HEK293 (cell line): ENCODE data around the gene MAML1.

Experiments
- MEIS1 ChIP-seq: sonication (generic); formaldehyde crosslinking; IDR thresholded peaks from 2 replicates; pipeline ENCODE4 v1.8.1; 2022; ENCODE audit warnings: missing genetic modification reagents, mild to moderate bottlenecking, borderline replicate concordance
- PATZ1 ChIP-seq: fragments of 450-650 bp; formaldehyde crosslinking; IDR thresholded peaks from 2 replicates; pipeline ENCODE4 v1.5.1; 2016; ENCODE audit warnings: missing biosample characterization, missing genetic modification characterization
- SCRT1 ChIP-seq: fragments of 450-650 bp; formaldehyde crosslinking; IDR thresholded peaks from 2 replicates; pipeline ENCODE4 v1.5.1; 2016; ENCODE audit warnings: missing biosample characterization, missing genetic modification characterization, borderline replicate concordance
- ZNF624 ChIP-seq: fragments of 450-650 bp; formaldehyde crosslinking; IDR thresholded peaks from 2 replicates; pipeline ENCODE4 v1.5.1; 2017; ENCODE audit warnings: missing biosample characterization, missing genetic modification characterization
- ZNF776 ChIP-seq: fragments of 450-650 bp; formaldehyde crosslinking; IDR thresholded peaks from 2 replicates; pipeline ENCODE4 v1.5.0; 2017; ENCODE audit warnings: missing biosample characterization, missing genetic modification characterization, borderline replicate concordance
- ZNF777 ChIP-seq: fragments of 450-650 bp; formaldehyde crosslinking; IDR thresholded peaks from 2 replicates; pipeline ENCODE4 v1.5.1; 2017; ENCODE audit warnings: missing biosample characterization, missing genetic modification characterization, borderline replicate concordance
- TF ChIP-seq, protein P1 (sequence below): fragments of 450-650 bp; formaldehyde crosslinking; IDR thresholded peaks from 2 replicates; pipeline ENCODE4 v1.5.1; 2016; ENCODE audit warnings: missing biosample characterization, missing genetic modification characterization
- TF ChIP-seq, protein P2 (sequence below): fragments of 450-650 bp; formaldehyde crosslinking; IDR thresholded peaks from 2 replicates; pipeline ENCODE4 v1.5.1; 2016; ENCODE audit warnings: missing biosample characterization, missing genetic modification characterization
- TF ChIP-seq, protein P3 (sequence below): fragments of 450-650 bp; IDR thresholded peaks from 2 replicates; pipeline ENCODE4 v1.5.1; 2018; ENCODE audit warnings: missing biosample characterization, mild to moderate bottlenecking, missing genetic modification characterization
- TF ChIP-seq, protein P4 (sequence below): fragments of 450-650 bp; formaldehyde crosslinking; IDR thresholded peaks from 2 replicates; pipeline ENCODE4 v1.5.1; 2016; ENCODE audit warnings: missing biosample characterization, missing genetic modification characterization, low read depth

- no peak for TF ChIP-seq PATZ1
- TF ChIP-seq, protein P1, sequence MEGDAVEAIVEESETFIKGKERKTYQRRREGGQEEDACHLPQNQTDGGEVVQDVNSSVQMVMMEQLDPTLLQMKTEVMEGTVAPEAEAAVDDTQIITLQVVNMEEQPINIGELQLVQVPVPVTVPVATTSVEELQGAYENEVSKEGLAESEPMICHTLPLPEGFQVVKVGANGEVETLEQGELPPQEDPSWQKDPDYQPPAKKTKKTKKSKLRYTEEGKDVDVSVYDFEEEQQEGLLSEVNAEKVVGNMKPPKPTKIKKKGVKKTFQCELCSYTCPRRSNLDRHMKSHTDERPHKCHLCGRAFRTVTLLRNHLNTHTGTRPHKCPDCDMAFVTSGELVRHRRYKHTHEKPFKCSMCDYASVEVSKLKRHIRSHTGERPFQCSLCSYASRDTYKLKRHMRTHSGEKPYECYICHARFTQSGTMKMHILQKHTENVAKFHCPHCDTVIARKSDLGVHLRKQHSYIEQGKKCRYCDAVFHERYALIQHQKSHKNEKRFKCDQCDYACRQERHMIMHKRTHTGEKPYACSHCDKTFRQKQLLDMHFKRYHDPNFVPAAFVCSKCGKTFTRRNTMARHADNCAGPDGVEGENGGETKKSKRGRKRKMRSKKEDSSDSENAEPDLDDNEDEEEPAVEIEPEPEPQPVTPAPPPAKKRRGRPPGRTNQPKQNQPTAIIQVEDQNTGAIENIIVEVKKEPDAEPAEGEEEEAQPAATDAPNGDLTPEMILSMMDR (tag by site-specific recombination) = no peak
- no peak for TF ChIP-seq MEIS1 (CRISPR knock-in tag)
- TF ChIP-seq, protein P2, sequence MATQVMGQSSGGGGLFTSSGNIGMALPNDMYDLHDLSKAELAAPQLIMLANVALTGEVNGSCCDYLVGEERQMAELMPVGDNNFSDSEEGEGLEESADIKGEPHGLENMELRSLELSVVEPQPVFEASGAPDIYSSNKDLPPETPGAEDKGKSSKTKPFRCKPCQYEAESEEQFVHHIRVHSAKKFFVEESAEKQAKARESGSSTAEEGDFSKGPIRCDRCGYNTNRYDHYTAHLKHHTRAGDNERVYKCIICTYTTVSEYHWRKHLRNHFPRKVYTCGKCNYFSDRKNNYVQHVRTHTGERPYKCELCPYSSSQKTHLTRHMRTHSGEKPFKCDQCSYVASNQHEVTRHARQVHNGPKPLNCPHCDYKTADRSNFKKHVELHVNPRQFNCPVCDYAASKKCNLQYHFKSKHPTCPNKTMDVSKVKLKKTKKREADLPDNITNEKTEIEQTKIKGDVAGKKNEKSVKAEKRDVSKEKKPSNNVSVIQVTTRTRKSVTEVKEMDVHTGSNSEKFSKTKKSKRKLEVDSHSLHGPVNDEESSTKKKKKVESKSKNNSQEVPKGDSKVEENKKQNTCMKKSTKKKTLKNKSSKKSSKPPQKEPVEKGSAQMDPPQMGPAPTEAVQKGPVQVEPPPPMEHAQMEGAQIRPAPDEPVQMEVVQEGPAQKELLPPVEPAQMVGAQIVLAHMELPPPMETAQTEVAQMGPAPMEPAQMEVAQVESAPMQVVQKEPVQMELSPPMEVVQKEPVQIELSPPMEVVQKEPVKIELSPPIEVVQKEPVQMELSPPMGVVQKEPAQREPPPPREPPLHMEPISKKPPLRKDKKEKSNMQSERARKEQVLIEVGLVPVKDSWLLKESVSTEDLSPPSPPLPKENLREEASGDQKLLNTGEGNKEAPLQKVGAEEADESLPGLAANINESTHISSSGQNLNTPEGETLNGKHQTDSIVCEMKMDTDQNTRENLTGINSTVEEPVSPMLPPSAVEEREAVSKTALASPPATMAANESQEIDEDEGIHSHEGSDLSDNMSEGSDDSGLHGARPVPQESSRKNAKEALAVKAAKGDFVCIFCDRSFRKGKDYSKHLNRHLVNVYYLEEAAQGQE (tag by site-specific recombination) = no peak
- no peak for TF ChIP-seq ZNF777 (tag by site-specific recombination)
- TF ChIP-seq ZNF776 (tag by site-specific recombination) = no peak
- TF ChIP-seq, protein P3, sequence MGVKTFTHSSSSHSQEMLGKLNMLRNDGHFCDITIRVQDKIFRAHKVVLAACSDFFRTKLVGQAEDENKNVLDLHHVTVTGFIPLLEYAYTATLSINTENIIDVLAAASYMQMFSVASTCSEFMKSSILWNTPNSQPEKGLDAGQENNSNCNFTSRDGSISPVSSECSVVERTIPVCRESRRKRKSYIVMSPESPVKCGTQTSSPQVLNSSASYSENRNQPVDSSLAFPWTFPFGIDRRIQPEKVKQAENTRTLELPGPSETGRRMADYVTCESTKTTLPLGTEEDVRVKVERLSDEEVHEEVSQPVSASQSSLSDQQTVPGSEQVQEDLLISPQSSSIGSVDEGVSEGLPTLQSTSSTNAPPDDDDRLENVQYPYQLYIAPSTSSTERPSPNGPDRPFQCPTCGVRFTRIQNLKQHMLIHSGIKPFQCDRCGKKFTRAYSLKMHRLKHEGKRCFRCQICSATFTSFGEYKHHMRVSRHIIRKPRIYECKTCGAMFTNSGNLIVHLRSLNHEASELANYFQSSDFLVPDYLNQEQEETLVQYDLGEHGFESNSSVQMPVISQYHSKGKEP (tag by site-specific recombination) = no peak
- TF ChIP-seq, protein P4, sequence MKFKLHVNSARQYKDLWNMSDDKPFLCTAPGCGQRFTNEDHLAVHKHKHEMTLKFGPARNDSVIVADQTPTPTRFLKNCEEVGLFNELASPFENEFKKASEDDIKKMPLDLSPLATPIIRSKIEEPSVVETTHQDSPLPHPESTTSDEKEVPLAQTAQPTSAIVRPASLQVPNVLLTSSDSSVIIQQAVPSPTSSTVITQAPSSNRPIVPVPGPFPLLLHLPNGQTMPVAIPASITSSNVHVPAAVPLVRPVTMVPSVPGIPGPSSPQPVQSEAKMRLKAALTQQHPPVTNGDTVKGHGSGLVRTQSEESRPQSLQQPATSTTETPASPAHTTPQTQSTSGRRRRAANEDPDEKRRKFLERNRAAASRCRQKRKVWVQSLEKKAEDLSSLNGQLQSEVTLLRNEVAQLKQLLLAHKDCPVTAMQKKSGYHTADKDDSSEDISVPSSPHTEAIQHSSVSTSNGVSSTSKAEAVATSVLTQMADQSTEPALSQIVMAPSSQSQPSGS = no peak
- TF ChIP-seq SCRT1 (tag by site-specific recombination) = no peak
- TF ChIP-seq ZNF624 (tag by site-specific recombination) = no peak
Observed at GRCh38 chr5:179774442-179774841, 41.8 kb downstream of the MAML1 start.
